Left lung (tissue), 10 donors: ENCODE data around the gene CTBP1. TPM values are rescaled to one million over a fixed set of nuclear protein-coding genes. Genes with fewer than 3 reads are reported as not detected.

Experiments
- ATAC-seq: fragments of 200-7000 bp; cut with Tn5 transposase; one replicate; pipeline ENCODE4 v1.9.1; 2020; ENCODE audit warnings: moderate library complexity
- DNase-seq, 4 donors: peaks; one replicate each; pipeline ENCODE4 v3.0.0-alpha.2; 2013 to 2020
- H3K27ac ChIP-seq, 2 donors: fragments of 200-600 bp; sonication (generic) in 1 of 2; one replicate each; pipeline versions ENCODE4 v1.5.0 to v1.8.0; 2020 to 2021
- H3K27me3 ChIP-seq, 2 donors: fragments of 200-600 bp; sonication (generic) in 1 of 2; one replicate each; pipeline versions ENCODE4 v1.5.0 to v1.8.0; 2020 to 2021
- H3K36me3 ChIP-seq, 2 donors: fragments of 200-600 bp; sonication (generic) in 1 of 2; one replicate each; pipeline versions ENCODE4 v1.5.0 to v1.8.0; 2020 to 2021
- H3K4me1 ChIP-seq, 2 donors: fragments of 200-600 bp; one replicate each; pipeline ENCODE4 v1.8.0; 2021
- H3K4me3 ChIP-seq, 2 donors: fragments of 200-600 bp; sonication (generic) in 1 of 2; one replicate each; pipeline versions ENCODE4 v1.5.0 to v1.8.0; 2020 to 2021; ENCODE audit warnings: mild to moderate bottlenecking in 1 of 2
- H3K9me3 ChIP-seq, 2 donors: fragments of 200-600 bp; sonication (generic) in 1 of 2; one replicate each; pipeline versions ENCODE4 v1.5.0 to v1.8.0; 2020 to 2021
- intact Hi-C, 2 donors: fragments of 100-400 bp; cut with DNase I; formaldehyde crosslinking; loops; one replicate each; pipeline versions ENCODE4 v1.11.2 to v1.14.2; 2022
- polyA plus RNA-seq, 6 donors: library from polyadenylated mRNA; unstranded; fragments of 120-200 nt; gene quantifications; one replicate each; pipeline ENCODE4 v1.2.1, GENCODE V29; 2013; ENCODE audit not compliant: insufficient read length in 6 of 6
- total RNA-seq, 2 donors: library from RNA; stranded (reverse); fragmentation: NEBNext Ultra II Directional; extraction: Animal tissue kit (Norgen Biotek cat#: 25700); gene quantifications; one replicate each; pipeline ENCODE4 v1.2.1, GENCODE V29; 2021
- TF ChIP-seq, protein P1 (sequence below), 2 donors: fragments of 200-600 bp; sonication (generic) in 1 of 2; IDR thresholded peaks; one replicate each; pipeline versions ENCODE4 v1.5.0 to v1.8.0; 2021; ENCODE audit warnings: antibody characterized with exemption in 2 of 2
- donor health status: DM: no; HTN: yes; CAD: no.
- donor health status: DM: no; HTN: no; CAD: no.

Gene CTBP1
- total and polyA plus RNA-seq, 8 donors: 93.9 to 167 (median 122) TPM

DNA sequence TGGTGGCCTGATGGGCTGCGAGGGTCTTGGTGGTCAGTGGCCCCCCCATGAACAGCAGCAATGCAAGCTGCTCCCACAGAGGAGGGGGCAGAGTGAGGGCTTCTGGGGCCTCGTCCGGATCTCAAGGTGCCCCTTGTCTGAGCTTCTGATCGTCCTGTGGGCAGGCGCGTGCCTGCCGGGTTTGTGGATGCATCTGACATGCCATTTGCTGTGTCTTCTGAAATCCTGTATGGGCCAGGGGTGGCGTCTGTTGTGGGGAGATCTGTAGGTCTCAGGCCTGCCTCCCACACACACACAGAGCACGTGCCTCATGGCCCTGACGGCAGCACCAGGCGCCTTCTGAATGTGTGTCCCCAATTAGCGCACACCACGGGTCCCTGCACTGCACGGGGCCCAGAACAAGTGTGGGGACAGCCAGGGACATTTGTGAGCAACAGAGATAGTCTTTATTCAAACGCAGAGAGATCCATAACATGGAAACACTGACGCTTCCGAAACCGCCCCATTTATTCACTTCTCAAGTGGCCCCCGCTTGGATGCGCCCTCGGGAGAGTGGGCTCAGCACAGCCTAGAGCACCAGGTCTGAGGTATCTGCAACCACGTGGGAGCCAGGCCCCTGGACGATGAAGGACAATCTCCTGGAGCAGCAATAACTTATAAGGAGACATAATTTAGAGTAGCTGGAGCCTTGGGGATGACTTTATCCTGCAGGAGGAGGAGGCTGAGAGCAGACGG is 82.3 kb downstream of the CTBP1 start:
- peaks cover 16 to 40% of the 10 kb centered on the region in 2 donors for H3K27me3 ChIP-seq
- intact Hi-C loops: loop anchor here in 1 of 2 donors (10.0 kb wide), 1 partner anchor 78 kb away; the partner anchor contains the start of gene CTBP1
- peak overlapping the region in 1 of 2 donors; percentile 63 for H3K4me3 ChIP-seq
- no peaks in the 10 kb centered on the region for H3K9me3 ChIP-seq
- DNase-seq (peak in 1 of 4 donors; percentile 39), ATAC-seq (no peak)
- H3K36me3 ChIP-seq: peaks cover 0 to 13% of the 10 kb centered on the region in 2 donors
- TF ChIP-seq, protein P1, sequence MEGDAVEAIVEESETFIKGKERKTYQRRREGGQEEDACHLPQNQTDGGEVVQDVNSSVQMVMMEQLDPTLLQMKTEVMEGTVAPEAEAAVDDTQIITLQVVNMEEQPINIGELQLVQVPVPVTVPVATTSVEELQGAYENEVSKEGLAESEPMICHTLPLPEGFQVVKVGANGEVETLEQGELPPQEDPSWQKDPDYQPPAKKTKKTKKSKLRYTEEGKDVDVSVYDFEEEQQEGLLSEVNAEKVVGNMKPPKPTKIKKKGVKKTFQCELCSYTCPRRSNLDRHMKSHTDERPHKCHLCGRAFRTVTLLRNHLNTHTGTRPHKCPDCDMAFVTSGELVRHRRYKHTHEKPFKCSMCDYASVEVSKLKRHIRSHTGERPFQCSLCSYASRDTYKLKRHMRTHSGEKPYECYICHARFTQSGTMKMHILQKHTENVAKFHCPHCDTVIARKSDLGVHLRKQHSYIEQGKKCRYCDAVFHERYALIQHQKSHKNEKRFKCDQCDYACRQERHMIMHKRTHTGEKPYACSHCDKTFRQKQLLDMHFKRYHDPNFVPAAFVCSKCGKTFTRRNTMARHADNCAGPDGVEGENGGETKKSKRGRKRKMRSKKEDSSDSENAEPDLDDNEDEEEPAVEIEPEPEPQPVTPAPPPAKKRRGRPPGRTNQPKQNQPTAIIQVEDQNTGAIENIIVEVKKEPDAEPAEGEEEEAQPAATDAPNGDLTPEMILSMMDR (IDR thresholded peaks at IDR 0.05): no peak
- peaks cover 9 to 33% of the 10 kb centered on the region in 2 donors for H3K4me1 ChIP-seq
- no peak overlapping the region for H3K27ac ChIP-seq

GRCh38 chr4:1164956-1165545 is 83.9 kb downstream of the CTBP1 start:
- TF ChIP-seq, protein P1 (IDR thresholded peaks at IDR 0.05): no peak
- Histone ChIP-seq H3K9me3 (no peaks in the 10 kb centered on the region), H3K27ac (no peak overlapping the region), H3K27me3 (peaks cover 0 to 23% of the 10 kb centered on the region in 2 donors), H3K4me1 (peaks cover 0 to 19% of the 10 kb centered on the region in 2 donors), H3K36me3 (peaks cover 0 to 8% of the 10 kb centered on the region in 2 donors), H3K4me3 (no peak overlapping the region)
- DNase-seq (peak in 1 of 4 donors; percentile 61), ATAC-seq (no peak)
- intact Hi-C loops: loop anchor here in 1 of 2 donors (10.0 kb wide), 1 partner anchor 80 kb away; the partner anchor contains the start of gene CTBP1

GRCh38 chr4:1164444-1164843 is 84.5 kb downstream of the CTBP1 start:
- Histone ChIP-seq H3K9me3 (no peaks in the 10 kb centered on the region), H3K36me3 (peaks cover 0 to 2% of the 10 kb centered on the region in 2 donors), H3K27me3 (peaks cover 0 to 17% of the 10 kb centered on the region in 2 donors), H3K4me3 (no peak overlapping the region), H3K4me1 (peaks cover 0 to 19% of the 10 kb centered on the region in 2 donors), H3K27ac (no peak overlapping the region)
- DNase-seq (peak in 1 of 4 donors; percentile 25), ATAC-seq (no peak)
- intact Hi-C loops: loop anchor here in 1 of 2 donors (10.0 kb wide), 1 partner anchor 80 kb away; the partner anchor contains the start of gene CTBP1
- TF ChIP-seq, protein P1 (IDR thresholded peaks at IDR 0.05): no peak

- H3K36me3 ChIP-seq: no peaks in the 10 kb centered on the region
- peaks cover 0 to 13% of the 10 kb centered on the region in 2 donors for H3K27me3 ChIP-seq
- no peaks in the 10 kb centered on the region for H3K9me3 ChIP-seq
- no peak overlapping the region for H3K4me3 ChIP-seq
- H3K4me1 ChIP-seq: peaks cover 0 to 19% of the 10 kb centered on the region in 2 donors
- TF ChIP-seq, protein P1 (IDR thresholded peaks at IDR 0.05): no peak
- DNase-seq (no peak), ATAC-seq (no peak)
- intact Hi-C loops: loop anchor here in 1 of 2 donors (10.0 kb wide), 1 partner anchor 81 kb away; the partner anchor contains the start of gene CTBP1
- no peak overlapping the region for H3K27ac ChIP-seq
Measured at GRCh38 chr4:1164040-1164439, 84.9 kb downstream of the CTBP1 start.

Other genes starting within 250 kb of the CTBP1 start
- gene FGFRL1, start 237.5 kb downstream of the CTBP1 start, total RNA-seq: 10 to 100 TPM; 23.5 to 31.2 TPM
- 10 to 100 TPM; 16.3 to 22.6 (median 20.3) TPM for gene FGFRL1, start 237.5 kb downstream of the CTBP1 start, polyA plus RNA-seq
- 1 to 10 TPM; 7.2 to 9.8 TPM for gene RNF212, start 135.6 kb downstream of the CTBP1 start, total RNA-seq
- 10 to 100 TPM in 4 of 6 donors, 1 to 10 TPM in 2; 8.8 to 13.6 (median 11.8) TPM for gene RNF212, start 135.6 kb downstream of the CTBP1 start, polyA plus RNA-seq
- 10 to 100 TPM; 66.0 to 94.2 TPM for gene SPON2, start 76.5 kb downstream of the CTBP1 start, total RNA-seq
- 10 to 100 TPM in 5 of 6 donors, 1 to 10 TPM in 1; 7.7 to 47.1 (median 18.9) TPM for gene SPON2, start 76.5 kb downstream of the CTBP1 start, polyA plus RNA-seq
- gene MAEA, start 40.8 kb upstream of the CTBP1 start, total RNA-seq: 10 to 100 TPM; 43.8 to 56.3 TPM
- gene MAEA, start 40.8 kb upstream of the CTBP1 start, polyA plus RNA-seq: 10 to 100 TPM; 46.3 to 70.4 (median 56.5) TPM
- 10 to 100 TPM; 33.0 to 36.6 TPM for gene UVSSA, start 98.1 kb upstream of the CTBP1 start, total RNA-seq
- 10 to 100 TPM; 12.8 to 26.4 (median 17.8) TPM for gene UVSSA, start 98.1 kb upstream of the CTBP1 start, polyA plus RNA-seq
- not detected for gene NKX1-1, start 157.3 kb upstream of the CTBP1 start, total RNA-seq
- gene NKX1-1, start 157.3 kb upstream of the CTBP1 start, polyA plus RNA-seq: not detected